GM18951 (cell line): Measurements from ENCODE around the gene MXRA7.
"Not testable (repeated sequence)": the region's sequence is repeated elsewhere in the genome, so short reads cannot be mapped to it uniquely, and the experiment has no call there.

Experiments used
- POLR2A ChIP-seq: IDR thresholded peaks from 4 replicates; pipeline ENCODE4 v1.6.1; 2011; ENCODE audit warnings: mild to moderate bottlenecking; ENCODE audit not compliant: insufficient read length, insufficient read depth; ENCODE audit errors: extremely low read depth
- in situ Hi-C: fragments of 300-500 bp; cut with MboI; formaldehyde crosslinking; loops from one replicate; pipeline ENCODE4 v1.12.0; 2022; ENCODE audit warnings: low sequenced_read_pairs, mixed read lengths, inconsistent platforms; ENCODE audit not compliant: unreplicated experiment

Gene MXRA7

DNA sequence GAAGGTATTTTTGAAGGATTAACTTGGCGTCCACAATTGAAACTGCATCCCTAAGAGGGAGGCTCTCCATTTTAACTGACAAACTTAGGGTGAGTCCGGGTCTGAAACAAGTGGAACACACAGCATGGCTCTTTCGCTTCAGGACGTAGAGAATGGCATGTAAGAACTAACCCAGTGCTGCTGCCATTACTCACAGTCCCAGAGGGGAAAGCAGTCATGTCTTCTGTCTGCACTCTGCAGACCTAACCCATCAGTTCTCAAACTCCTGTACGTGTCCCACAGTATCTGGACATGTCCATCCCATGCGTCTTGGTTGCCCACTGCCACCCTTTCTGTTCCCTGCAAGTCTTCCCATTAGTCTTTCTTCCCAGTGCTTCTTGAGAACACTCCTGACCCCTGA, 67.8 kb downstream of the MXRA7 start:
- in situ Hi-C loops: no loop called here
- TF ChIP-seq POLR2A: no peak

GRCh38 chr17:76642032-76642561, 68.7 kb downstream of the MXRA7 start:
- in situ Hi-C loops: no loop called here
- no peak for TF ChIP-seq POLR2A

- in situ Hi-C loops: no loop called here
- TF ChIP-seq POLR2A: no peak
Measured at GRCh38 chr17:76641501-76641900, 69.3 kb downstream of the MXRA7 start.

DNA sequence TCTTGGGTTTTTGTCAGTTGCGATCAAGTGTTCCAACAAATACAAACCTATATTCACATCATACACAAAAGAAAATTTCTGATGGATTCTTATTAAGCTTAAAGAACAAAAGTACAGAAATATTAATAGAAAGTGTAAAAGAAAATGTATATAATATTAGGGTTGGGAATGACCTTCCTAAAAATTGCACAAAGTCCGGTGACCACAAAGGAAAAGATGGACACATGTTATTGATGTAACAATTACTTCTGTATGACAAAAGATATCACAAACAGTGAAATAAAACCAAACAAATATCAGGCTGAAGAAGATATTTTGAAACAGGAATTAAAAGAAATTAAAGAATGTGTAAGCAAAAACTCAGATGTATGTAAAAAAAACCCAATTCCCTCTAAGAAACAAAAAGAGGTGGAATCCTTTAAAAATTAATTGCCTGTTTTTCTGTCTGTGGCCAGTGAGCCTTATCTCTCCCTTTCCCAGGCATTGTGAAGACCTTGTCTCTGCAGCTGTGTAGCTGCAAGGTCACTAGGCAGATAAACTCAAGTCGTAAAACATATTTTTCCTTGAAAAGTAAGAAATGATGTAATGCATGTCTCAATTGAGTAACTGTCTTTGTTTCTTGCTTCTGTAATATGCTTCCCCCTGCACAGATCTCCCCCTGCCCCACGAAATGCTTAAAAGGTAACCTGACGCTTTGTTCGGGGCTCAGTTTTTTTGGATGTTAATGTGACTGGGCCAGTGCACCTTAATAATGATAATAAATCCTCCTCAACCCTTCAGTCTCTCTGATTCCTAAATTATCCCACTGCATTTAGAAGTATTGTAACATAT, 70.0 kb downstream of the MXRA7 start:
- no peak for TF ChIP-seq POLR2A
- in situ Hi-C loops: no loop called here

- in situ Hi-C loops: no loop called here
- no peak for TF ChIP-seq POLR2A
Measured at GRCh38 chr17:76638263-76638662, 72.5 kb downstream of the MXRA7 start.

DNA sequence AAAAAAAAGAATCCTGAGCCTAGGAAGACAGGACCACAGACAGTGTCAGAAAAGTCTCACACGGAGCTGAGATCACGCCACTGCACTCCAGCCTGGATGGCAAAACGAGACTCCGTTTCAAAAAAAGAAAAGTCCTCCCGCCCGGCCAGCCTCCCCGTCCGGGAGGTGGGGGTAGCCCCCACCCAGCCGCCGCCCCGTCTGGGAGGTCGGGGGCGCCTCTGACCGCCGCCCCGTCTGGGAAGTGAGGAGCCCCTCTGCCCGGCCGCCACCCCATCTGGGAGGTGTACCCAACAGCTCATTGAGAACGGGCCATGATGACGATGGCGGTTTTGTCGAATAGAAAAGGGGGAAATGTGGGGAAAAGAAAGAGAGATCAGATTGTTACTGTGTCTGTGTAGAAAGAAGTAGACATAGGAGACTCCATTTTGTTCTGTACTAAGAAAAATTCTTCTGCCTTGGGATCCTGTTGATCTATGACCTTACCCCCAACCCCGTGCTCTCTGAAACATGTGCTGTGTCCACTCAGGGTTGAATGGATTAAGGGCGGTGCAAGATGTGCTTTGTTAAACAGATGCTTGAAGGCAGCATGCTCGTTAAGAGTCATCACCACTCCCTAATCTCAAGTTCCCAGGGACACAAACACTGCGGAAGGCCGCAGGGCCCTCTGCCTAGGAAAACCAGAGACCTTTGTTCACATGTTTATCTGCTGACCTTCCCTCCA, 74.1 kb downstream of the MXRA7 start:
- in situ Hi-C loops: not testable (repeated sequence)

GRCh38 chr17:76635659-76636360, 75.0 kb downstream of the MXRA7 start:
- TF ChIP-seq POLR2A: no peak
- in situ Hi-C loops: no loop called here

DNA sequence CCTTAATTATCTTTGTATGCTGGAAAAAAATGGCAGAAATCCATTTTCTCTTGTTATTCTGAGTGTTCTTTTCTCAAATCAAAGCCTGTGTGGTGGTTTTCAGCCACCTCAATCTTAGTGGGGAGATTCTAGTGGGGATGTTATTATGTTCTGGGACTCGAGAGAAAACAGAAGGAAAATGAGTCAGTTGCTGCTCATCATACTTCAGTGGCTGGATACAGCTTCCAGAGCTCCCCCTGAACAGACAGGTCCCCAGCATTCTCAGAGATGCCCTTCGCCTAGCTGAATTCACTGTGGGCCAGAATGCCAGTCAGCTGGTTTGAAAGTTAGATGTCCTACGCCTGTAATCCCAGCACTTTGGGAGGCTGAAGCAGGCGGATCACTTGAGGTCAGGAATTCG, 75.7 kb downstream of the MXRA7 start:
- in situ Hi-C loops: no loop called here
- no peak for TF ChIP-seq POLR2A

- no peak for TF ChIP-seq POLR2A
- in situ Hi-C loops: no loop called here
Measured at GRCh38 chr17:76633628-76634328, 77.0 kb downstream of the MXRA7 start.

- TF ChIP-seq POLR2A: no peak
Measured at GRCh38 chr17:76631821-76632565, 78.8 kb downstream of the MXRA7 start.

GRCh38 chr17:76630151-76630550, 80.6 kb downstream of the MXRA7 start:
- in situ Hi-C loops: no loop called here
- TF ChIP-seq POLR2A: no peak

More at GRCh38 chr17:76631821-76632565, 78.8 kb downstream of the MXRA7 start:
- in situ Hi-C loops: no loop called here
